K562 (cell line): ENCODE results near the gene KIF6. TPM values are rescaled to one million over a fixed set of nuclear protein-coding genes. Genes with fewer than 3 reads are reported as not detected.

ENCODE experiments used
- ATAC-seq: fragments of 200-7000 bp; cut with Tn5 transposase; 3 replicates; pipeline ENCODE4 v1.9.1; 2020; ENCODE audit warnings: moderate library complexity
- BruUV-seq: library from RNA; stranded (reverse); fragments of 400-500 nt; replicated peaks from 2 replicates; lab custom pipeline; 2021; lab: Mats Ljungman, UMichigan
- CTCF ChIA-PET: fragments of 300-600 bp; formaldehyde crosslinking; extraction: SDS; loops from one replicate; lab custom pipeline; 2021; ENCODE audit warnings: low intra/inter-chr PET ratio; lab: Yijun Ruan, JAX
- POLR2A ChIA-PET: fragments of 300-600, 350-650 bp; sonication (Branson Sonifier 250); formaldehyde crosslinking; extraction: SDS; loops from one replicate; lab custom pipeline; 2021; ENCODE audit warnings: antibody characterized with exemption, inconsistent platforms; lab: Yijun Ruan, JAX
- DNase-seq, 4 experiments: peaks; one replicate each; pipeline versions ENCODE4 v3.0.0 to v3.0.0-alpha.2; 2011 to 2018; ENCODE audit warnings: low spot score in 3 of 4, mixed read lengths in 3 of 4; ENCODE audit errors: extremely low read depth in 1 of 4
- FAIRE-seq: peaks from 2 replicates; lab custom pipeline; 2011; peaks lifted over from hg19 to GRCh38; lab: Jason Lieb, UNC
- H2AFZ ChIP-seq: 2 replicates; pipeline ENCODE4 v1.6.0; 2011; ENCODE audit warnings: low read depth, low read length, control low read depth, inconsistent platforms
- H3K27ac ChIP-seq: fragments of 200-600 bp; 3 replicates; pipeline ENCODE4 v1.8.0; 2011; ENCODE audit warnings: low read depth, mild to moderate bottlenecking, control low read depth, inconsistent platforms, low read length, moderate library complexity, mixed read lengths; ENCODE audit errors: extremely low read depth
- H3K27me3 ChIP-seq, 2 experiments: fragments of 300-600 bp in 1 of 2; 2 replicates in 1 of 2; 3 replicates in 1 of 2; pipeline versions ENCODE4 v1.6.0 to v1.8.0; 2011; ENCODE audit warnings: inconsistent platforms in 2 of 2, low read length in 2 of 2, mild to moderate bottlenecking in 1 of 2, mixed read lengths in 1 of 2, moderate library complexity in 1 of 2; ENCODE audit not compliant: control insufficient read depth in 2 of 2, insufficient read depth in 2 of 2
- H3K36me3 ChIP-seq: fragments of 300-600 bp; 3 replicates; pipeline ENCODE4 v1.8.0; 2011; ENCODE audit warnings: mild to moderate bottlenecking, low read length, inconsistent platforms; ENCODE audit not compliant: control insufficient read depth, insufficient read depth
- H3K4me1 ChIP-seq, 2 experiments: fragments of 200-600 bp in 1 of 2; replicated peaks in 1 of 2; 2 replicates in 1 of 2; 3 replicates in 1 of 2; pipeline versions ENCODE4 v1.5.1 to v1.8.0; 2011; ENCODE audit warnings: inconsistent platforms in 2 of 2, low read length in 2 of 2, mild to moderate bottlenecking in 1 of 2, mixed read lengths in 1 of 2, moderate library complexity in 1 of 2; ENCODE audit not compliant: control insufficient read depth in 2 of 2, insufficient read depth in 2 of 2
- H3K4me2 ChIP-seq: 2 replicates; pipeline ENCODE4 v1.6.1; 2011; ENCODE audit warnings: low read length, control low read depth, inconsistent platforms, mixed read lengths; ENCODE audit not compliant: insufficient read depth
- H3K4me3 ChIP-seq: fragments of 200-600 bp; sonication (generic), shearing (Covaris generic); 2 replicates; pipeline ENCODE4 v1.5.1; 2016; ENCODE audit warnings: control low read depth, inconsistent platforms
- H3K79me2 ChIP-seq: fragments of 200-600 bp; 3 replicates; pipeline ENCODE4 v1.8.0; 2011; ENCODE audit warnings: low read length, inconsistent platforms; ENCODE audit not compliant: control insufficient read depth, insufficient read depth
- H3K9ac ChIP-seq, 2 experiments: 2 replicates each; pipeline versions ENCODE4 v1.6.0 to v1.6.1; 2011; ENCODE audit warnings: low read depth in 2 of 2, low read length in 2 of 2, control low read depth in 1 of 2, inconsistent platforms in 1 of 2, mild to moderate bottlenecking in 1 of 2, mixed read lengths in 1 of 2; ENCODE audit not compliant: insufficient read depth in 1 of 2
- H3K9me1 ChIP-seq: one replicate; pipeline ENCODE4 v1.6.0; 2011; ENCODE audit warnings: inconsistent platforms, mild to moderate bottlenecking, low read length, moderate library complexity; ENCODE audit not compliant: control insufficient read depth, insufficient read depth
- H3K9me3 ChIP-seq: replicated peaks from 2 replicates; pipeline ENCODE4 v1.5.1; 2011; ENCODE audit warnings: low read depth, low read length, inconsistent platforms; ENCODE audit not compliant: control insufficient read depth, insufficient read depth
- H4K20me1 ChIP-seq: replicated peaks from 2 replicates; pipeline ENCODE4 v1.6.1; 2011; ENCODE audit warnings: low read length, inconsistent platforms, mixed read lengths; ENCODE audit not compliant: control insufficient read depth, insufficient read depth
- CXXC5 ChIP-seq: fragments of 250-450 bp; sonication (Bioruptor Pico); IDR thresholded peaks from 2 replicates; pipeline ENCODE4 v1.8.0; 2022; ENCODE audit warnings: inconsistent platforms, mild to moderate bottlenecking, moderate library complexity
- EHMT2 ChIP-seq: fragments of 450-650 bp; IDR thresholded peaks from 2 replicates; pipeline ENCODE4 v1.6.1; 2018; ENCODE audit warnings: antibody characterized with exemption
- HDAC1 ChIP-seq, 2 experiments: fragments of 450-650 bp; IDR thresholded peaks; 2 replicates each; pipeline ENCODE4 v1.6.1; 2016 to 2017; ENCODE audit warnings: inconsistent platforms in 1 of 2, mild to moderate bottlenecking in 1 of 2, moderate library complexity in 1 of 2
- HDAC3 ChIP-seq: fragments of 450-650 bp; IDR thresholded peaks from 2 replicates; pipeline ENCODE4 v1.6.1; 2018; ENCODE audit warnings: borderline replicate concordance, mild to moderate bottlenecking, moderate library complexity; ENCODE audit not compliant: partially characterized antibody
- HDGF ChIP-seq: fragments of 450-650 bp; IDR thresholded peaks from 2 replicates; pipeline ENCODE4 v1.6.1; 2016
- HINFP ChIP-seq: fragments of 450-650 bp; conservative IDR thresholded peaks from 2 replicates; pipeline ENCODE4 v1.6.1; 2016; ENCODE audit warnings: missing genetic modification characterization, low read depth, mild to moderate bottlenecking, control low read depth, missing compliant biosample characterization
- HNRNPL ChIP-seq: fragments of 200-400 bp; formaldehyde crosslinking; IDR thresholded peaks from 2 replicates; pipeline ENCODE4 v1.6.1; 2017; ENCODE audit warnings: low read depth, mild to moderate bottlenecking, low read length
- KAT2B ChIP-seq: IDR thresholded peaks from one replicate; pipeline ENCODE4 v1.6.1; 2012; ENCODE audit warnings: low read depth, mild to moderate bottlenecking, control low read depth, inconsistent platforms, low read length, moderate library complexity
- MEIS2 ChIP-seq: fragments of 450-650 bp; IDR thresholded peaks from 2 replicates; pipeline ENCODE4 v1.6.1; 2014; ENCODE audit warnings: mild to moderate bottlenecking; ENCODE audit not compliant: partially characterized antibody
- NR3C1 ChIP-seq: sonication (generic); formaldehyde crosslinking; IDR thresholded peaks from 2 replicates; pipeline ENCODE4 v1.8.1; 2022; ENCODE audit warnings: missing genetic modification reagents
- NRF1 ChIP-seq, 2 experiments: fragments of 450-650 bp; IDR thresholded peaks in 1 of 2; conservative IDR thresholded peaks in 1 of 2; 2 replicates each; pipeline ENCODE4 v1.6.1; 2014; ENCODE audit warnings: mild to moderate bottlenecking in 2 of 2
- PPARD ChIP-seq: fragments of 250-450 bp; sonication (Bioruptor Pico); IDR thresholded peaks from 2 replicates; pipeline ENCODE4 v1.8.0; 2022; ENCODE audit warnings: inconsistent platforms, mild to moderate bottlenecking, moderate library complexity
- SMC3 ChIP-seq: conservative IDR thresholded peaks from 2 replicates; pipeline ENCODE4 v1.6.1; 2011; ENCODE audit warnings: low read depth, low read length, improper control_type of control experiment; ENCODE audit not compliant: insufficient read depth
- ZNF77 ChIP-seq: fragments of 250-450 bp; sonication (Bioruptor Pico); IDR thresholded peaks from 2 replicates; pipeline ENCODE4 v1.5.0; 2020
- WGBS: fragments of 100-300 bp; shearing (Covaris generic); methylation state at CpG from one replicate; pipeline ENCODE4 v1.1.6; 2016; ENCODE audit warnings: low coverage, mixed read lengths; ENCODE audit not compliant: insufficient coverage; ENCODE audit errors: missing lambda C conversion rate; 5-methylcytosine and 5-hydroxymethylcytosine counted together
- in situ Hi-C: fragments of 300-500 bp; cut with MboI; formaldehyde crosslinking; loops from 4 replicates; pipeline ENCODE4 v1.15.0; 2018; ENCODE audit warnings: inconsistent platforms, mixed read lengths
- intact Hi-C: fragments of 100-400 bp; cut with micrococcal nuclease; formaldehyde crosslinking; loops from 2 replicates; pipeline ENCODE4 v1.14.2; 2022
- polyA plus RNA-seq, 8 experiments: library from polyadenylated mRNA; depleted of rRNA in 4 of 8; stranded (reverse) in 5 of 8; unstranded in 3 of 8; fragments of >200 nt; fragmentation: Nextera tagmentation in 2 of 8; fragmentation: Illumina TruSeq in 1 of 8; extraction: Ambion mirVana in 2 of 8; extraction: Trizol in 1 of 8; gene quantifications; 2 replicates each; pipeline versions ENCODE4 v1.2.1 to v1.2.3, GENCODE V29; 2011 to 2014; ENCODE audit warnings: inconsistent platforms in 1 of 8, missing spikeins in 1 of 8
- total RNA-seq, 7 experiments: library from RNA; depleted of rRNA in 6 of 7; stranded (reverse); fragments of >200 nt in 6 of 7; fragmentation: Illumina TruSeq in 2 of 7; extraction: Trizol in 2 of 7; gene quantifications; 2 replicates each; pipeline versions ENCODE4 v1.2.1 to v1.2.3, GENCODE V29; 2011 to 2021; ENCODE audit warnings: low replicate concordance in 1 of 7
- TF ChIP-seq, protein P1 (sequence below): IDR thresholded peaks from 2 replicates; pipeline ENCODE4 v1.6.1; 2016; ENCODE audit warnings: missing genetic modification characterization, missing compliant biosample characterization

The KIF6 gene
- total and polyA plus RNA-seq, 9 of the 15 experiments (the other 6 are each of a cell fraction or from before 2014, with no cell fraction given): not detected

DNA sequence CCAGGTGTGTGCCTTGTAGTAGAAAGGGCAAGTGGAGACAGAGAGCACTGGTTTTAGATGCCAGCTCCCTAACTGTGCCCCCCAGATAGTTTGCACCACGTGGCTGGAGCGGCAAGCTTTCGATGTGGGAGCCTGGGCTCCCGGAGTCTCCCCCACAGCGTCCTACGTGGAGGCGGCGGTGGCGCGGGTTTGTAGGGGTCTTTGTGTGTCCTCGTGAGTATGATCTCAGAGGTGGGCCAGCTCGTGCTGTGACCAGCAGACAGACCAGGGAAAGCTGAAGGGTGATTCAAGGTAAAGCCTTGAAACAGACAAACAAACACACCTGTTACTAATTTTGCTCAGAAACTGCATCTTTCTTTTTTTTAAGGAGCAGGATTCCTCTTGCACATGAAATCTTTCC, 397.1 kb downstream of the KIF6 start:
- intact Hi-C loops: no loop called here
- Histone ChIP-seq H3K9me3 (no peaks in the 10 kb centered on the region), H3K79me2 (no peaks in the 10 kb centered on the region), H3K4me1 (no peaks in the 10 kb centered on the region), H3K27me3 (peaks cover 24 to 51% of the 10 kb centered on the region in 2 experiments; a peak in 4 of 5 replicates), H3K4me3 (no peak overlapping the region), H3K36me3 (no peaks in the 10 kb centered on the region), H3K4me2 (no peak overlapping the region), H4K20me1 (peaks cover 3% of the 10 kb centered on the region; the same call in 1 of the 2 replicates), H3K9ac (no peak overlapping the region), H3K27ac (no peak overlapping the region), H2AFZ (no peak overlapping the region), H3K9me1 (no peaks in the 10 kb centered on the region)
- no peak for DNase-seq
- no peak for ATAC-seq
- 1% methylated on average over 12 of the region's 12 CpGs for WGBS
- in situ Hi-C loops: no loop called here
- no peak for FAIRE-seq
- CTCF ChIA-PET: no interaction called here
- no TSS peak for BruUV-seq
- POLR2A ChIA-PET: no interaction called here
- no peak for TF ChIP-seq NRF1 (conservative IDR thresholded peaks at IDR 0.05 in 1 of 2, IDR thresholded peaks at IDR 0.05 in 1 of 2)
- no peak for TF ChIP-seq HDGF
- no peak for TF ChIP-seq SMC3

DNA sequence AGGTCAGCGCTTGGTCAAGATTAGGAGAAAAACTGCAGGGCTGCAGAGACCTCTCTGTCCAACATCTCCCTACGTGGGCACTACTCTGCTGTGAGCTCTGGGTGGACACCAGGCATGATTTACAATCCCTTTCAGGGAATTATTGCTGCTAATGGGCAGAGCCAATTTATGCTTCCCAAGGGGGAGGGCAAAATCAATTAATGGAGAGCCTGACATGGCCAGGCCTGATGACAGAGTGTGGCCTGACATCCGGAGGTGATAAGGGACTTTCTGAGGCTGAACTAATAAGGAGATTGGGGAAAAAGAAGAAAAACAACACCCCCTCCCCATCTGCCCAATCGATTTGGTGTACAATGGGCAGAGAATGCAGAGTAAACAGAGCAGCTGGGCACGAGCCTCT, 397.7 kb downstream of the KIF6 start:
- no peak for FAIRE-seq
- CTCF ChIA-PET: interaction anchor here (0.6 kb wide), 1 partner anchor 257 kb away, joined by 3 read pairs; no protein-coding TSS in a partner anchor
- no peak overlapping the region for H2AFZ ChIP-seq
- no peaks in the 10 kb centered on the region for H3K4me1 ChIP-seq
- peaks cover 24 to 55% of the 10 kb centered on the region in 2 experiments; a peak in 4 of 5 replicates for H3K27me3 ChIP-seq
- DNase-seq: no peak
- ATAC-seq: no peak
- POLR2A ChIA-PET: interaction anchor here (0.6 to 0.8 kb wide), 2 partner anchors 19 to 464 kb away, joined by 4 read pairs; no protein-coding TSS in a partner anchor
- no peak overlapping the region for H3K4me2 ChIP-seq
- no peaks in the 10 kb centered on the region for H3K36me3 ChIP-seq
- WGBS: 0% methylated on average over 5 of the region's 5 CpGs
- H3K4me3 ChIP-seq: no peak overlapping the region
- intact Hi-C loops: no loop called here
- H4K20me1 ChIP-seq: peaks cover 3% of the 10 kb centered on the region; the same call in 1 of the 2 replicates
- no TSS peak for BruUV-seq
- H3K9ac ChIP-seq: no peak overlapping the region
- no peak overlapping the region for H3K27ac ChIP-seq
- H3K9me3 ChIP-seq: no peaks in the 10 kb centered on the region
- no peaks in the 10 kb centered on the region for H3K79me2 ChIP-seq
- in situ Hi-C loops: no loop called here
- no peaks in the 10 kb centered on the region for H3K9me1 ChIP-seq
- TF ChIP-seq ZNF77 (CRISPR knock-in tag): no peak
- TF ChIP-seq NR3C1 (CRISPR knock-in tag): no peak
- no peak for TF ChIP-seq CXXC5
- TF ChIP-seq HINFP (tag): no peak
- no peak for TF ChIP-seq HNRNPL
- no peak for TF ChIP-seq KAT2B
- TF ChIP-seq, protein P1, sequence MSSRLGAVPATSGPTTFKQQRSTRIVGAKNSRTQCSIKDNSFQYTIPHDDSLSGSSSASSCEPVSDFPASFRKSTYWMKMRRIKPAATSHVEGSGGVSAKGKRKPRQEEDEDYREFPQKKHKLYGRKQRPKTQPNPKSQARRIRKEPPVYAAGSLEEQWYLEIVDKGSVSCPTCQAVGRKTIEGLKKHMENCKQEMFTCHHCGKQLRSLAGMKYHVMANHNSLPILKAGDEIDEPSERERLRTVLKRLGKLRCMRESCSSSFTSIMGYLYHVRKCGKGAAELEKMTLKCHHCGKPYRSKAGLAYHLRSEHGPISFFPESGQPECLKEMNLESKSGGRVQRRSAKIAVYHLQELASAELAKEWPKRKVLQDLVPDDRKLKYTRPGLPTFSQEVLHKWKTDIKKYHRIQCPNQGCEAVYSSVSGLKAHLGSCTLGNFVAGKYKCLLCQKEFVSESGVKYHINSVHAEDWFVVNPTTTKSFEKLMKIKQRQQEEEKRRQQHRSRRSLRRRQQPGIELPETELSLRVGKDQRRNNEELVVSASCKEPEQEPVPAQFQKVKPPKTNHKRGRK (tag): no peak
- no peak for TF ChIP-seq MEIS2
- no peak for TF ChIP-seq EHMT2
- no peak for TF ChIP-seq HDAC1 (IDR thresholded peaks at IDR 0.05)
- no peak for TF ChIP-seq PPARD (CRISPR knock-in tag)
- TF ChIP-seq HDAC3: no peak
